Chondrocyte (in vitro differentiated cells): ENCODE measurements around the gene SULT2A1. TPM values are rescaled to one million over a fixed set of nuclear protein-coding genes. Genes with fewer than 3 reads are reported as not detected.
A peak's percentile ranks its signal among the peaks of the same experiment; 100 is the strongest.
"Not testable (repeated sequence)": the region's sequence is repeated elsewhere in the genome, so short reads cannot be mapped to it uniquely, and the experiment has no call there.

Experiments used
- DNase-seq: peaks from one replicate; pipeline ENCODE4 v3.0.0; 2021; ENCODE audit warnings: mixed read lengths, low spot score
- H3K27ac Mint-ChIP-seq: one replicate; pipeline ENCODE4 v1.8.0; 2021; ENCODE audit warnings: mild to moderate bottlenecking, moderate library complexity, mixed read lengths; ENCODE audit not compliant: unreplicated experiment
- H3K27me3 Mint-ChIP-seq: 2 replicates; pipeline ENCODE4 v1.8.0; 2021; ENCODE audit warnings: low read depth, mixed read lengths
- H3K36me3 Mint-ChIP-seq: 2 replicates; pipeline ENCODE4 v1.8.0; 2021; ENCODE audit warnings: low read depth, mixed read lengths
- H3K4me1 Mint-ChIP-seq: 2 replicates; pipeline ENCODE4 v1.8.0; 2021; ENCODE audit warnings: low read depth, mild to moderate bottlenecking, mixed read lengths
- H3K4me3 Mint-ChIP-seq: one replicate; pipeline ENCODE4 v1.8.0; 2021; ENCODE audit warnings: mild to moderate bottlenecking, moderate library complexity, mixed read lengths; ENCODE audit not compliant: unreplicated experiment
- H3K9me3 Mint-ChIP-seq: 2 replicates; pipeline ENCODE4 v1.8.0; 2021; ENCODE audit warnings: low read depth, mixed read lengths
- CTCF ChIP-seq: fragments of 200-600 bp; sonication (generic); IDR thresholded peaks from 2 replicates; pipeline ENCODE4 v1.5.0; 2021; ENCODE audit warnings: antibody characterized with exemption, mild to moderate bottlenecking, moderate library complexity
- total RNA-seq: library from RNA; stranded (reverse); gene quantifications from 3 replicates; pipeline ENCODE4 v1.2.1, GENCODE V29; 2021

Gene SULT2A1
- total RNA-seq, 1 donor from 2014 or later: not detected

DNA sequence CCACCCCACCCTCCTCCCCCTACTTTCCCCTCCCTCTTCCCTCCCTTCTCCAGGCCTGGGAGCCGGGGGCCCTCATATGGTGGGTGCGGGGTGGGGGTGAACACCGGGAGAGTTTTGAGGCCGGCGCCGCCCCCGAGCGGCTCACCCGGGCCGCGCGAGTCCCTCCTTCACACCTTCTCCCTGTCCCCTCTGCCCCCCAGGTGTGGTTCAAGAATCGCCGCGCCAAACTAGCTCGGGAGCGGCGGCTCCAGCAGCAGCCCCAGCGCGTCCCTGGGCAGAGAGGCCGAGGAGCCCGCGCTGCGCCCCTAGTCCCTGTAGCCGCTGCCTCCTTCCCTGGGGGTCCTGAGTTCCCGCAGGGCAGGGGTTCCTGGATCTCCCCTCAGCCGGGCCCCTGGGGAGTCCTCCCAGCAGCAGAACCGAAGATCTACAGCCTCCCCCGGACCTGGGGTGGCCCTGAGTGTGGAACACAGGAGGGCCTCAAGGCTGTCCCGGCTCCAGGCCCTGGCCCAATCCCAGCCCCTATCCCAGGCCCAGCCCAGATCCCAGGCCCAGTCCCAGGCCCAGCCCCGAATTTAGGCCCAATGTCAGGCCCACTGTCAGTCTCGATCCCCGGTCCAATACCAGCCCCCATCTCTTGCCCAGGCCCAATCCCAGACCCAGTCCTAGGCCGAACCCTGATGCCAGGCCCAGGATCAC, 25.4 kb downstream of the SULT2A1 start:
- H3K9me3 Mint-ChIP-seq: peaks cover 2% of the 10 kb centered on the region
- H3K36me3 Mint-ChIP-seq: no peaks in the 10 kb centered on the region
- no peak for TF ChIP-seq CTCF
- peaks cover 2% of the 10 kb centered on the region for H3K27me3 Mint-ChIP-seq
- no peak overlapping the region for H3K4me3 Mint-ChIP-seq
- no peak overlapping the region for H3K27ac Mint-ChIP-seq
- no peak for DNase-seq
- H3K4me1 Mint-ChIP-seq: no peaks in the 10 kb centered on the region

DNA sequence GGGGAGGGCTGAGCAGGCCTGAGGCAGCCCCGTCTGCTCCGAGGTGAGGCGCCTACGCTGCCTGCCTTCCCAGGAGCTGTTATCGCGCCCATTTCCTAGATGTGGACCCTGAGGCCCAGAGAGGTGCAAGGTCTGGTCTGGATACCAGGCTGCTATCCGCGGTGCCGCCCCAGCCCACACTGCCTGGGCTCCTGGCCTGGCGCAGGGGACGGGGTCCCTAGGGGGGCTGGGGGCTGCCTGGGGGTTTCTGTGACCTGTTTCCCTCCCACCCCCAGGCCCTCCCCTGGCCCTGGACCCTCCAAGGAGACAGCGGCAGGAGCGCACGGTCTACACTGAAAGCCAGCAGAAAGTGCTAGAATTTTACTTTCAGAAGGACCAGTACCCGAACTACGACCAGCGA, 26.3 kb downstream of the SULT2A1 start:
- H3K27me3 Mint-ChIP-seq, H3K4me1 Mint-ChIP-seq, DNase-seq, H3K4me3 Mint-ChIP-seq, H3K27ac Mint-ChIP-seq, H3K9me3 Mint-ChIP-seq, H3K36me3 Mint-ChIP-seq: not testable (repeated sequence)

DNA sequence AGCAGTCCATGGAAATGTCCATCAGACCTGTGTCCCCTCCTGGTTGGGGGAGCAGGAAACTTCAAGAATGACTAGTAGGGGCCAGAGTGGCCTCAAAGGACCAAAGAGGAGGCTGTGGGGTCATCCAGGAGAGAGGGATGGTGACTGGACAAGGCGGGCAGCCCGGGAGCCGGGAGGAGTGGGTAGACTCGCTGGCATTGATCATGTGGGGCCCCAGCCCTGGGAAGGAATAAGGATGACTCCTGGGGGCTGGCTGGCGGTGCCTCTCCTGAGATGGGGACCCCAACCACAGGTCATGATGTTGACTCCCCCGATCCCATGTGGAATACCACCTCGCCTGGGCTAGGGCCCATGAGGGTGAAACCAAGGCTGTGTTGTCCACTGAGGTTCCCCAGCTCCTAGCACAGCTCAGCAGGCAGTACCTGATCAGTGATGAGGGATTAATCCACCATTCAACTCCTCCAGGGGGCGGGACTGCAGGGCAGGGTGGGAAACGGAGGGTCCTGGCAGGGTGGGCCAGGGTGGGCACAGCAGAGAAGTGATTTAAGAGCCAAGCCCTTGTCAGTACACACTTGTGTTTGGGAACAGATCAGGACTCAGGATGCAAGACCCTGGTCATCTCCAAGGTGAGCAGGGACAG, 27.3 kb downstream of the SULT2A1 start, which contains the start of gene TPRX2:
TSS of gene TPRX2 (plus strand) at position 590 of the 640 bp plus-strand sequence. CDS start at position 602, 12 bp downstream.
- not testable (repeated sequence) for H3K9me3 Mint-ChIP-seq, H3K36me3 Mint-ChIP-seq, H3K27ac Mint-ChIP-seq, H3K27me3 Mint-ChIP-seq, H3K4me1 Mint-ChIP-seq, H3K4me3 Mint-ChIP-seq
- DNase-seq: peak; percentile 57

DNA sequence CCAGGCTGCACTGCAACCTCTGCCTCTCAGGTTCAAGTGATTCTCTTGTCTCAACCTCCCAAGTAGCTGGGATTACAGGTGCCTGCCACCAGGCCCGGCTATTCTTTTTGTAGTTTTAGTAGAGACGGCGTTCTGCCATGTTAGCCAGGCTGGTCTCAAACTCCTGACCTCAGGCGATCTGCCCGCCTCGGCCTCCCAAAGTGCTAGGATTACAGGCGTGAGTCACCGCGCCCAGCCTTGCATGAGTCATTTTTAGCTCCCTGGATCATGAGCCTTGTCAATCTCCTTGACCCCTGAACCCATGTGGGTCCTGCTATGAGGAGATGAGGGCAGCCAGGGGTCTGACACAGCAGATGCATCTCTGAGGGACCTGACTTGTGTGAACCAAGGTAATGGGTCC, 27.9 kb downstream of the SULT2A1 start:
- H3K27ac Mint-ChIP-seq, H3K9me3 Mint-ChIP-seq, H3K36me3 Mint-ChIP-seq, H3K4me1 Mint-ChIP-seq, H3K4me3 Mint-ChIP-seq: not testable (repeated sequence)
- peak; percentile 52 for DNase-seq
- H3K27me3 Mint-ChIP-seq: peaks cover 11% of the 10 kb centered on the region

- no peaks in the 10 kb centered on the region for H3K9me3 Mint-ChIP-seq
- no peak overlapping the region for H3K4me3 Mint-ChIP-seq
- TF ChIP-seq CTCF: no peak
- H3K4me1 Mint-ChIP-seq: peaks cover 6% of the 10 kb centered on the region
- H3K27me3 Mint-ChIP-seq: peaks cover 35% of the 10 kb centered on the region
- no peak for DNase-seq
- H3K27ac Mint-ChIP-seq: no peak overlapping the region
- H3K36me3 Mint-ChIP-seq: no peaks in the 10 kb centered on the region
Measured at GRCh38 chr19:47854459-47854858, 31.7 kb downstream of the SULT2A1 start.

DNA sequence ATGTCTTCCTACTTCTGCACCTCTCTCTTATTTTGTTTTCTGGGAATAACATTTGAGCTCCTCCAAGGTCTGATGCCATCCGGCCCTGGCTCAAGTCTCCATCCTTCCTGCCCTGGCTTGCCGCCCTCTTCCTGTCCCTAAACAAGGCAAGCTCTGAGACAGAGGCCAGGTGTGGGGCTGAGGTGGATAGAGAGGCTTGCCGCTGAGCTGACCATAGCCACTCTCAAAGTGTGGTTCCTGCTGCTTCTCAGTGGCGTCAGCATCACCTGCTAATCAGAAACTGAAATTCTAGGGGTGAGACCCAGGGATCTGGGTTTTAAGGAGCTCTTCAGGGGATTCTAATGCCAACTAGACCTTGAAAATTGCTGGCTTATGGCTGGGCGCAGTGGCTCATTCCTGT, 33.1 kb downstream of the SULT2A1 start:
- Mint-ChIP-seq H3K4me3 (no peak overlapping the region), H3K27me3 (peaks cover 47% of the 10 kb centered on the region), H3K27ac (no peak overlapping the region), H3K36me3 (no peaks in the 10 kb centered on the region), H3K4me1 (peaks cover 13% of the 10 kb centered on the region), H3K9me3 (no peaks in the 10 kb centered on the region)
- no peak for TF ChIP-seq CTCF
- DNase-seq: no peak
